Measurements from ENCODE around the gene ANKZF1.
"Not testable (repeated sequence)": the region's sequence is repeated elsewhere in the genome, so short reads cannot be mapped to it uniquely, and the experiment has no call there.

Gene ANKZF1

DNA sequence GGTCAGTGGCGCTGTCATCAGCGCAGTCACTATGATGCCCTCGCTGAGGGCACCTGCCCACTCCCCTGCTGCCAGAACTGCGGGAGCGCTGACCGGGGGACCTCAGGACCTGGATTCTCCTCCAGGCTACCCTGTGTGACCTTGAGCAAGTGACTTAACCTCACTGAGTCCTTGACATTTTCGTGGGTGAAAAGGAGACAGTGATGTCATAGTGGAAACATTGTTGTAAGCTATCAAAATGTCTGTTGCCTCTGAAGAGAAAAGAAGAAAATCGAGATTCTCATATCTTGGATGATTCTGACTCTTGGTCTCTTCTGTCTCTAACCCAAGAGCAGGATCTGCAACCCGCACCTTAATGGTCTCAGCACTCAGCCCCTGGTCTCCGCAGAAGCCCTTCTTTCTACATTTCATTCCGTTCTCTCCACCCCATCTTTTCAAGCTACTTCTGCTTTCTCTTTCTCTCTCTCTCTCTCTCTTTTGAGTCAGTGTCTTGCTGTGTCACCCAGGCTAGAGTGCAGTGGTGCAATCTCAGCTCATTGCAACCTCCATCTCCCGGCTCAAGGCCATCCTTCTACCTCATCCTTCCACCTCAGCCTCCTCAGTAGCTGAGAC, 25.1 kb downstream of the ANKZF1 start:
- DNase-seq (ENCODE audit: low read depth in 3 of 3) = peak in 1 of 3 experiments; percentile 25

DNA sequence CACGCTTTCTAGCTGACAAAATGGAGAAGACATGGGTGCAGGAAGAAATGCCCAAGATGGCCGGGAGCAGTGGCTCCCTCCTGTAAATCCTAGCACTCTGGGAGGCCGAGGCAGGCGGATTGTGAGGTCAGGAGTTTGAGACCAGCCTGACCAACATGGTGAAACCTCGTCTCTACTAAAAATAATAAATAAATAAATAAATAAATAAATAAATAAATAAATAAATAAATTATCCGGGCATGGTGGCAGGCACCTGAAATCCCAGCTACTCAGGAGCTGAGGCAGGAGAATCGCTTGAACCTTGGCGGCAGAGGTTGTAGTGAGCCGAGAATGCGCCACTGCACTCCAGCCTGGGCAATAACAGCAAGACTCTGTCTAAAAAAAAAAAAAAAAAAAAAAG, 29.3 kb downstream of the ANKZF1 start:
- not testable (repeated sequence) for DNase-seq (ENCODE audit: low read depth in 3 of 3)

DNA sequence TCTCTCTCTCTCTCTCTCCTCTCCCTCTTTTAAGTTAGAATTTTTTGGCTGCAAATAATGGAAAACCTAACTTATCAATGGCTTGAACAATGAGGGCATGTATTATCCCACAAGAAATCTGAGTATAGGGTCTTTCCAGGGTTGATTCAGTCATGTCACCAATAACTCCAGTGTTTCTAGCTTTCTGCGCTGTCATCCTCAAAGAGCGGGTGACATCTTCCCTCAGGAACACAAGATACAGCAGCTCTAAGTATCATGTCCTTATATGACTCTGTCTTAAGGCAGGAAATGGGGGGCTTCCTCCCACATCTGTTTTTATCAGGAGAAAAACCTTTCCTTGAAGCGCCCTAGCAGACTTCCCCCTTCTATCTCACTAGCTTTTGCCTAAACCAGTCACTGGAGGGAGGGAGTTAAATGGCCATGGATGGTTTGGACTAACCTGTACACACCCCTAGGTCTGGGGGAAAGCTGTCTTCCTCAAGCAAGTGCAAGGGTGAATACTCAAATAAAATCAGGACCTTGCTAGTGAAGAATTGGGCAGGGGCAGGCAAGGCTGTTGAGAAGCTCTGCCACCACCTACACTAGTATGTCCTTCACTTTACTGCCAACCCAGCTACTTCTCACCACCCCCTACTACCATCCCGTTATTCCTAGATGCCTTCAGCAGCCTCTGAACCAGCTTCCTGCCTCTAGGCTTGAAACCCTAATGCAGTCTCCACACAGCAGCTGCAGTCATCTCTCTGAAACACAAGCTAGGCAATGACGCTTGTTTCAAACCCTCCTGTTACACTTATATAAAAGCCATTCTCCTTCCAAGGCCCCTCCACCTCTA, 31.6 kb downstream of the ANKZF1 start:
- no peak for DNase-seq (ENCODE audit: low read depth in 3 of 3)

GRCh38 chr2:219266232-219266631, 36.6 kb downstream of the ANKZF1 start:
- DNase-seq (ENCODE audit: low read depth in 3 of 3) = no peak

GRCh38 chr2:219266886-219267285, 37.3 kb downstream of the ANKZF1 start:
- no peak for DNase-seq (ENCODE audit: low read depth in 3 of 3)

- DNase-seq (ENCODE audit: low read depth in 3 of 3) = no peak
These were observed 38.7 kb downstream of the ANKZF1 start for GRCh38 chr2:219268294-219268693.

GRCh38 chr2:219269362-219270054, 39.9 kb downstream of the ANKZF1 start:
- DNase-seq (ENCODE audit: low read depth in 3 of 3) = no peak

- DNase-seq (ENCODE audit: low read depth in 3 of 3) = no peak
These were observed 40.4 kb downstream of the ANKZF1 start for GRCh38 chr2:219270055-219270372.

DNA sequence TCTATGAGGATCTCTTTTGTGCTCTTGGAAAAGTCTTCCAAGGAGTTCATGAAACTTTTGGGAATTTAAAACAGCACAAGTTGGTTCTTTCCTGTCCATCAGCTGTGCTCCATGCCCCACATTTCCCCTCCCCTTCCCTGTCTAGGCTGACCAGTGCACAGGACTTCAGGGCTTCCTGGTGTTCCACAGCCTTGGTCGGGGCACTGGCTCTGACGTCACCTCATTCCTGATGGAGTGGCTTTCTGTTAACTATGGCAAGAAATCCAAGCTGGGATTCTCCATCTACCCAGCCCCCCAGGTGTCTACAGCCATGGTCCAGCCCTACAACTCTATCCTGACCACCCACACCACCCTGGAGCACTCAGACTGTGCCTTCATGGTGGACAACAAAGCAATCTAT, 41.4 kb downstream of the ANKZF1 start:
- DNase-seq (ENCODE audit: low read depth in 3 of 3) = no peak

DNA sequence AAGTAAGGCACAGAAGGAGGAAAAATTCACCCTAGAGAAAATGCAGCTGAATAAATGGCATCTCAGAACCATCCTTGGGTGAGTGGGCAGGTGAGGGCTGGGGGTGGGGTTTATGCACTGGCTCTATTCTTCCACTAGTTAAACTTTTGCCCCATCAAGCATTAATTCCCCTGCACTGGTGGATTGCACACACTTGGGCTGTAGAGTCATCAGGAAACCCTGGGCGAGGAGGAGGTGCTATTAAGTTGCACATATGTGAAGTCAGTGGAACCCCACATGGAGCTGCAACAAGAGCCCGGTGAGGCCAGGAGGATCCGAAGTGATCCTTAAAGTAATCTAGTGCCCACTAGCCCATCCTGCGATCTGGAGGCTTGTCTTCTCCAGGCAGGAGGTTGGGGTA, 42.8 kb downstream of the ANKZF1 start:
- DNase-seq (ENCODE audit: low read depth in 3 of 3) = no peak

GRCh38 chr2:219272995-219273394, 43.4 kb downstream of the ANKZF1 start:
- no peak for DNase-seq (ENCODE audit: low read depth in 3 of 3)

DNA sequence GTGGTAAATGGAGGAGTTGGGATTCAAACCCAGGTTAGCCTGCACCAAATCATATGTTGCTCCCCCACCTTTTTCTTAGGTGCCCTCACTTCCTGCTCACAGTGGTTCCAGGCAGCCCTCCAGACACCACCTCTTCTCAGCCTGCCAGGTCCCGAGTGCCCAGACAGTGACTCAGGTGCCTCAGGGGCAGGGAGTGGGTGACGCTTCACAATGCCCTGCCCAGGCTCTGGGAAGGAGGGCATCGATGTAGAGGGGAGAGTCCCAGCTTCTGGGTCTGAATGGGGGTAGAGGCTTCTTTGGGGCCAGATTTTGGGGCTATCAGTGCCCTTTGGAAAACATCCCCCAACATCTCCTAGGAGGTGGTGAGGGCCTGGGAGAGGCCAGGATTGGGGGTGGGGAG, 44.3 kb downstream of the ANKZF1 start:
- no peak for DNase-seq (ENCODE audit: low read depth in 3 of 3)

- no peak for DNase-seq (ENCODE audit: low read depth in 3 of 3)
These were observed 44.8 kb downstream of the ANKZF1 start for GRCh38 chr2:219274361-219274921.

DNA sequence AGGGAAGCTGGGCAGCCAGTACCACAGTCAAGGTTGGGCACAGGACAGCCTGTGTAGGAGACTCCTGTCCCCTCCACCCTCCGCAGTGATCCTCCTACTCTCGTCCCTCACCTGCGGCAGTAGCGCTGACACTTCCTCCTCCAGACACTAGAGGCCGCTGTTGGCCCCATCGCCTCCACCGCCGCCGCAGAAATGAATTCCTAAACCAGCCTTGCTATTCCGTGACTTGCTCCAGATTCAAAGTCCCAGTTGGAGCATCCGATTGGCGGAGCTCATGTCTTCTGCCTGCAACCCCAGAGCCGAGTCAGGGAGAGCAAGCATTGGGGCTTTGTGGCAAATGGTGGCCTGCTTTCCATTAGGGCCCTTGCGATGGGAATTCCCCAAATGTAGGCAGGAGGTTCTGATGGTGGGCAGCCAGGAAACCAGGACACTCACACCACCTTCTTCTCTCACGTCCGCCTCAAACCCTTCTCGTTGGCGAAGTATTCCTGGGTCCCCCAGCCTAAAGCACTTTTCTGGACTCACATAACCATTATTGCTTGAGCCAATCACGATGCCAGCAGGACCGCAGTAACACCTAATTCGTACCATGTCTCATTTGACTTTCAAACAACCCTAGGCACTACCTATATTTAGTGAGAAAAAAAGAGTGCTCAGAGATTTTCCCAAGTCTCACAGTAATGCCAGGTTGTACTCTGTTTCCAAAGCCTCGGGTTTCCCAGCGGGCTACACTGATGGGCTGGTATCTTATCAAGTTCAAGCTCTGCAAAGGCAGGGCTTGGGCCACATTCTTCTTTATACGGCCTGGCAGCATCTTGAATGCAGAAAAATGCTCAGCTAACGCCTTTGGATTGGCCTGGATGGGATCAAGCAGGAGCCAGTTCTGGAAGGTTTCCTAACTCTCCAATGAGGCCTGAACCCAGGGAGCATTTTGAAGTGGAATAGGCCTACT, 48.4 kb downstream of the ANKZF1 start:
- DNase-seq (ENCODE audit: low read depth in 3 of 3) = peak; percentile 54 to 61 (median 60)

DNA sequence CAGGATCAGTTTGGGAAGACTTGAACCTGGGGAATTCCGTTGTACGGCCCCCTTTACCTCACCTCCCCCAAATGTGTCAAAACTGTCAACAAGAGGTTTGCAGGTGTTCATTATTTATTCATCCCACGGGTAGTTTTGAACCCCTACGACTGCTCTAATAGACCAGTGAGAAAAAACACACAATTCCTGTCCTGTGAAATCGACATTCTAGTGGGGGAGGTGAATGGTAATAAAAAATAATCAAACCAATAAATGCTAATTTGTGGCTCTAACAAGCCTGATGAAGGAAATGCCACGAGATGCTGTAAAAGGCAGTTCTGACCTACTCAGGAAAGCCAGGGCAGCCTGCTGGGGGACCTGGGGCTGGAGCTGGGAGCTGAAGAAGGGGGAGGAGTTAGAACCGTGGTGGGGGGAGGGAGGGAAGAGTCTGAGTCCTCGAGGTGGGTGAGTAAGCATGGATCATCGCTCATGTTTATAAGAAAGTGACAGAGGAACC, 49.1 kb downstream of the ANKZF1 start:
- no peak for DNase-seq (ENCODE audit: low read depth in 3 of 3)

DNA sequence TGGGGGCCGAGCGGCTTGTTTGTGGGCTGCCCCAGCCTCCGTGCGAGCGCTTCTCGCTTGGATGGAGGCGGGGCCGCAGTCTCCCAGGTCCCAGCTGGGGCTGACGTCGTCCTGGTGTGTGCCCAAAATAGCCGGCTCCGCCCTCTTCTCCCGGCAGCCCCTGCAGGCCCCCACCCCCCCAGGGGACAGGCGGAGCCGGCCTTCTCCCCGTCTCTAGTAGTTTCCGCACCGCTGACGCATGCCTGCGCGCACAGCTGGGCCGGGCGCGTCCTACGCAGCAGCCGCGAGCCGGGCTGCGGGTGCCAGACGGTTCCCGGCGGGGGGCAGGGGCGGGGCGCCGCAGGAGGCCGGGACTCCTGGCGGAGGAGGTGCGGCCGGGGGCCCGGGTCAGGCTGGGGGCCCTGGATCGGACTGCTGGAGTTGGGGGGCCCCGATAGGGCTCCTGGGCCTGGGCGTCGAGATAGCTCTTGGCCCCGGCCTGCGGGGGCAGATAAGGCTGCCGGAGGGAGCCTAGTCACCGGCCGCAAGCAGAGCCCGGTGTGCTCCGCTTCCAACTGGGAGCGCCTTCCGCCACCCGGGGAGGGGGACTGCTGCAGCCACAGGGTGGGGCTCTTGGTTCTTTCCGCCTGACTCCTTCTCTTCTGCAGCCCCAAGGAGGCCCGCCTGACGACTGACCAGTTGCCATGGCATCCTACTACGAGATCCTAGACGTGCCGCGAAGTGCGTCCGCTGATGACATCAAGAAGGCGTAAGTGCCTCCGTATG, 49.7 kb downstream of the ANKZF1 start, which contains the start of gene DNAJB2:
Gene DNAJB2, plus strand, starts transcription at position 216 of the 765 bp plus-strand sequence. Its CDS starts 468 bp downstream, at position 684.
- DNase-seq (ENCODE audit: low read depth in 3 of 3) = peak; percentile 94 to 99 (median 99)

- DNase-seq (ENCODE audit: low read depth in 3 of 3) = no peak
These were observed 50.4 kb downstream of the ANKZF1 start for GRCh38 chr2:219279916-219280516.

GRCh38 chr2:219280651-219281050, 51.0 kb downstream of the ANKZF1 start:
- no peak for DNase-seq (ENCODE audit: low read depth in 3 of 3)

- DNase-seq (ENCODE audit: low read depth in 3 of 3) = no peak
These were observed 52.0 kb downstream of the ANKZF1 start for GRCh38 chr2:219281588-219281987.

DNA sequence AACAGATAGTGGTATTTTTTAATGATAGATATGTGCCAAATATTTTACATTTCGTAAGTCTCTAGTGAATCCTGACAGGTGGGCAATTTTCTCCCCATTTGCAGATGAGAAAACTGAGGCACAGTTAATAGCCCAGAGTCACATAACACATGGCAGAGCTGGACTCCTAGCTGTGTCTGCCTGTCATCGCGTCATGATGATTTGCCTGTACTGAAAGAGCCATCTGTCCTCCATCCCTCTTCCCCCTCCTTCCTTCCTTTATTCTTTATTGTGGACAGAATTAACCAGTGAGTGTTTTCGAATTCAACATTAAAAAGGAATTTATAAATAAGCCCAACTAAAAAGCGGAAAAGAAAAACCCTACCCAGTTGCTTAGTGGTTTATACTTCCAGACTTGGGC, 52.8 kb downstream of the ANKZF1 start:
- no peak for DNase-seq (ENCODE audit: low read depth in 3 of 3)
